K562 (cell line): ENCODE measurements around the gene PRF1. TPM values are rescaled to one million over a fixed set of nuclear protein-coding genes. Genes with fewer than 3 reads are reported as not detected.

Experiments used
- ATAC-seq: fragments of 200-7000 bp; cut with Tn5 transposase; 3 replicates; pipeline ENCODE4 v1.9.1; 2020; ENCODE audit warnings: moderate library complexity
- BruUV-seq: library from RNA; stranded (reverse); fragments of 400-500 nt; replicated peaks from 2 replicates; lab custom pipeline; 2021; lab: Mats Ljungman, UMichigan
- CTCF ChIA-PET: fragments of 300-600 bp; formaldehyde crosslinking; extraction: SDS; loops from one replicate; lab custom pipeline; 2021; ENCODE audit warnings: low intra/inter-chr PET ratio; lab: Yijun Ruan, JAX
- POLR2A ChIA-PET: fragments of 300-600, 350-650 bp; sonication (Branson Sonifier 250); formaldehyde crosslinking; extraction: SDS; loops from one replicate; lab custom pipeline; 2021; ENCODE audit warnings: antibody characterized with exemption, inconsistent platforms; lab: Yijun Ruan, JAX
- DNase-seq, 4 experiments: peaks; one replicate each; pipeline versions ENCODE4 v3.0.0 to v3.0.0-alpha.2; 2011 to 2018; ENCODE audit warnings: low spot score in 3 of 4, mixed read lengths in 3 of 4; ENCODE audit errors: extremely low read depth in 1 of 4
- FAIRE-seq: peaks from 2 replicates; lab custom pipeline; 2011; peaks lifted over from hg19 to GRCh38; lab: Jason Lieb, UNC
- H2AFZ ChIP-seq: 2 replicates; pipeline ENCODE4 v1.6.0; 2011; ENCODE audit warnings: low read depth, low read length, control low read depth, inconsistent platforms
- H3K27ac ChIP-seq: fragments of 200-600 bp; 3 replicates; pipeline ENCODE4 v1.8.0; 2011; ENCODE audit warnings: low read depth, mild to moderate bottlenecking, control low read depth, inconsistent platforms, low read length, moderate library complexity, mixed read lengths; ENCODE audit errors: extremely low read depth
- H3K27me3 ChIP-seq, 2 experiments: fragments of 300-600 bp in 1 of 2; 2 replicates in 1 of 2; 3 replicates in 1 of 2; pipeline versions ENCODE4 v1.6.0 to v1.8.0; 2011; ENCODE audit warnings: inconsistent platforms in 2 of 2, low read length in 2 of 2, mild to moderate bottlenecking in 1 of 2, mixed read lengths in 1 of 2, moderate library complexity in 1 of 2; ENCODE audit not compliant: control insufficient read depth in 2 of 2, insufficient read depth in 2 of 2
- H3K36me3 ChIP-seq: fragments of 300-600 bp; 3 replicates; pipeline ENCODE4 v1.8.0; 2011; ENCODE audit warnings: mild to moderate bottlenecking, low read length, inconsistent platforms; ENCODE audit not compliant: control insufficient read depth, insufficient read depth
- H3K4me1 ChIP-seq, 2 experiments: fragments of 200-600 bp in 1 of 2; replicated peaks in 1 of 2; 2 replicates in 1 of 2; 3 replicates in 1 of 2; pipeline versions ENCODE4 v1.5.1 to v1.8.0; 2011; ENCODE audit warnings: inconsistent platforms in 2 of 2, low read length in 2 of 2, mild to moderate bottlenecking in 1 of 2, mixed read lengths in 1 of 2, moderate library complexity in 1 of 2; ENCODE audit not compliant: control insufficient read depth in 2 of 2, insufficient read depth in 2 of 2
- H3K4me2 ChIP-seq: 2 replicates; pipeline ENCODE4 v1.6.1; 2011; ENCODE audit warnings: low read length, control low read depth, inconsistent platforms, mixed read lengths; ENCODE audit not compliant: insufficient read depth
- H3K4me3 ChIP-seq: fragments of 200-600 bp; sonication (generic), shearing (Covaris generic); 2 replicates; pipeline ENCODE4 v1.5.1; 2016; ENCODE audit warnings: control low read depth, inconsistent platforms
- H3K79me2 ChIP-seq: fragments of 200-600 bp; 3 replicates; pipeline ENCODE4 v1.8.0; 2011; ENCODE audit warnings: low read length, inconsistent platforms; ENCODE audit not compliant: control insufficient read depth, insufficient read depth
- H3K9ac ChIP-seq, 2 experiments: 2 replicates each; pipeline versions ENCODE4 v1.6.0 to v1.6.1; 2011; ENCODE audit warnings: low read depth in 2 of 2, low read length in 2 of 2, control low read depth in 1 of 2, inconsistent platforms in 1 of 2, mild to moderate bottlenecking in 1 of 2, mixed read lengths in 1 of 2; ENCODE audit not compliant: insufficient read depth in 1 of 2
- H3K9me1 ChIP-seq: one replicate; pipeline ENCODE4 v1.6.0; 2011; ENCODE audit warnings: inconsistent platforms, mild to moderate bottlenecking, low read length, moderate library complexity; ENCODE audit not compliant: control insufficient read depth, insufficient read depth
- H3K9me3 ChIP-seq: replicated peaks from 2 replicates; pipeline ENCODE4 v1.5.1; 2011; ENCODE audit warnings: low read depth, low read length, inconsistent platforms; ENCODE audit not compliant: control insufficient read depth, insufficient read depth
- H4K20me1 ChIP-seq: replicated peaks from 2 replicates; pipeline ENCODE4 v1.6.1; 2011; ENCODE audit warnings: low read length, inconsistent platforms, mixed read lengths; ENCODE audit not compliant: control insufficient read depth, insufficient read depth
- CBX3 ChIP-seq, 2 experiments: IDR thresholded peaks; 1 replicate in 1 of 2; 2 replicates in 1 of 2; pipeline ENCODE4 v1.6.1; 2012; ENCODE audit warnings: inconsistent platforms in 2 of 2, low read length in 2 of 2, borderline replicate concordance in 1 of 2, control low read depth in 1 of 2
- MBD2 ChIP-seq: sonication (generic); IDR thresholded peaks from 2 replicates; pipeline ENCODE4 v1.6.1; 2016; ENCODE audit warnings: low read depth, borderline replicate concordance
- MTA3 ChIP-seq: fragments of 450-650 bp; formaldehyde crosslinking; IDR thresholded peaks from 2 replicates; pipeline ENCODE4 v1.6.1; 2017; ENCODE audit warnings: mild to moderate bottlenecking, borderline replicate concordance
- MYBL2 ChIP-seq, 2 experiments: fragments of 450-650 bp in 1 of 2; sonication (generic) in 1 of 2; formaldehyde crosslinking in 1 of 2; IDR thresholded peaks; 2 replicates each; pipeline versions ENCODE4 v1.6.1 to v1.8.1; 2017 to 2022; ENCODE audit warnings: borderline replicate concordance in 1 of 2, inconsistent platforms in 1 of 2, low read depth in 1 of 2, mild to moderate bottlenecking in 1 of 2, missing genetic modification reagents in 1 of 2, moderate library complexity in 1 of 2
- NCOA1 ChIP-seq: fragments of 450-650 bp; IDR thresholded peaks from 2 replicates; pipeline ENCODE4 v1.6.1; 2016; ENCODE audit warnings: low read depth
- NFRKB ChIP-seq: fragments of 450-650 bp; IDR thresholded peaks from 2 replicates; pipeline ENCODE4 v1.6.1; 2016; ENCODE audit warnings: low read depth
- ZNF263 ChIP-seq: sonication (generic); formaldehyde crosslinking; IDR thresholded peaks from 2 replicates; pipeline ENCODE4 v1.8.0; 2022; ENCODE audit warnings: mild to moderate bottlenecking, missing genetic modification reagents, borderline replicate concordance
- ZNF316 ChIP-seq: fragments of 450-650 bp; IDR thresholded peaks from 2 replicates; pipeline ENCODE4 v1.6.1; 2016
- WGBS: fragments of 100-300 bp; shearing (Covaris generic); methylation state at CpG from one replicate; pipeline ENCODE4 v1.1.6; 2016; ENCODE audit warnings: low coverage, mixed read lengths; ENCODE audit not compliant: insufficient coverage; ENCODE audit errors: missing lambda C conversion rate; 5-methylcytosine and 5-hydroxymethylcytosine counted together
- in situ Hi-C: fragments of 300-500 bp; cut with MboI; formaldehyde crosslinking; loops from 4 replicates; pipeline ENCODE4 v1.15.0; 2018; ENCODE audit warnings: inconsistent platforms, mixed read lengths
- intact Hi-C: fragments of 100-400 bp; cut with micrococcal nuclease; formaldehyde crosslinking; loops from 2 replicates; pipeline ENCODE4 v1.14.2; 2022
- polyA plus RNA-seq, 8 experiments: library from polyadenylated mRNA; depleted of rRNA in 4 of 8; stranded (reverse) in 5 of 8; unstranded in 3 of 8; fragments of >200 nt; fragmentation: Nextera tagmentation in 2 of 8; fragmentation: Illumina TruSeq in 1 of 8; extraction: Ambion mirVana in 2 of 8; extraction: Trizol in 1 of 8; gene quantifications; 2 replicates each; pipeline versions ENCODE4 v1.2.1 to v1.2.3, GENCODE V29; 2011 to 2014; ENCODE audit warnings: inconsistent platforms in 1 of 8, missing spikeins in 1 of 8
- total RNA-seq, 7 experiments: library from RNA; depleted of rRNA in 6 of 7; stranded (reverse); fragments of >200 nt in 6 of 7; fragmentation: Illumina TruSeq in 2 of 7; extraction: Trizol in 2 of 7; gene quantifications; 2 replicates each; pipeline versions ENCODE4 v1.2.1 to v1.2.3, GENCODE V29; 2011 to 2021; ENCODE audit warnings: low replicate concordance in 1 of 7
- TF ChIP-seq, protein P1 (sequence below): fragments of 450-650 bp; formaldehyde crosslinking; IDR thresholded peaks from 2 replicates; pipeline ENCODE4 v1.4.0; 2020; ENCODE audit warnings: mild to moderate bottlenecking, moderate library complexity
- TF ChIP-seq, protein P2 (sequence below): fragments of 450-650 bp; formaldehyde crosslinking; IDR thresholded peaks from 2 replicates; pipeline ENCODE4 v1.4.0; 2022; ENCODE audit warnings: mild to moderate bottlenecking, moderate library complexity
- TF ChIP-seq, protein P3 (sequence below): fragments of 250-450 bp; sonication (Bioruptor Pico); IDR thresholded peaks from 2 replicates; pipeline ENCODE4 v1.8.0; 2022; ENCODE audit warnings: inconsistent platforms, mild to moderate bottlenecking, moderate library complexity, borderline replicate concordance

PRF1 gene
- total and polyA plus RNA-seq, 9 of the 15 experiments (the other 6 are each of a cell fraction or from before 2014, with no cell fraction given), result 3.8 to 8.6 (median 6.3) TPM

DNA sequence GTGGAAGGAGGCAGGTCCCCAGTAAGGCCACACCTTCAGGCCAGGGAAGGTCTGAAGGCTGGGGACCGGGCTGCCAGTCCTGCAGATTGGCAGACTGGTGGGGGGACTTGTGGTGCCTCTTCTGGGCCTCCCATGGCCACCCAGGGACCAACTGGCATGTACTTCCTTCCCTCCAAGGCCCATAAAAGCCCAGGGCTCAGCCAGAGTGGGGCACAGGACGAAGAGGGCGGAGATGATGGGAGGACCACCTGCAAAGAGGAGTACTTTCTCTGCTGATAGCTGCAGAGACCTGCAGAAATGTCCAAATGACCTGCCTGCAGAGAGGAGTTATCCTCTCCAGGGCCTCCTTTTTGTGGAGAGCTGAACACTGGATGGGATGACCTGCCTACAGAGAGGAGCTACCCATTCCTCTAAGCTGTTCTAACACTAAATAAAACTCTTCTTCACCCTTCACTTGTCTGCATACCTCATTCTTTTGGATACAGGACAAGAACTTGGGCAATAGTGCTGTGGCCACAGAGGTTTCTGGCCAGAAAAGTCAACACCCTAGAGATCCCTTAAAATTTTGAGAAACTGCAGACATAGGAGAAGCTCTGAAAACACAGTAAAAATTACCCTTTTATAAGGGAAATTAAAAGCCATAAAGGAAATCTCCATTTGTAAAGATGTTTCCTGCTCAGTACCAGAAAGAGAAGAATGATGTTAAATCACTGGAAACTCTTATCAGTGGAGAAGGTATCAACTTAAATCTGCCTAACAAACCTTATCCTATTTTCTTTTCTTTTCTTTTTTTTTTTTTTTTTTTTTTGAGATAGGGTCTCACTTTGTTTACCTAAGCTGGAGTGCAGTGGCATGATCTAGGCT is 20.7 kb upstream of the PRF1 start:
- in situ Hi-C loops, result loop anchor here (5.0 kb wide), 1 partner anchor 124 kb away; no protein-coding TSS in a partner anchor

DNA sequence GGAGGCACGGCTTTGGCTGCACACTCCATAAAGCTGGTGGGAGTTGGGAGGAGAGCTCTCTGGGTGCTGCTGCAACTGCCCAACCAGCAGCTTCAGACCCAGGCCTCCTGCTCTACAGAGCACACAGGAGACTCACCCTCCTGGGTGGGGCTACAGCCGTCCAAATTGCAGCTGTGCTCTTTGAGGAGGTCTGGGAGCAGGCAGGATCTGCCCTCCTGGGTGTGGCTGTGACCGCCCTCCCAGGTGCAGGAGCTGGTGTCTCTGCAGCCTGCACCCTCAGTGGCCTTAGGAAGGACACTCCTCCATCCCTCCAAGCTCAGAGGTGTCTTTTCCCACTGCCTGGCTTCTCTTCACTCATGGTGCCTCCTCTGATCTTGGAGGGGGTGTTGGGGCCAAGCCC is 20.0 kb upstream of the PRF1 start:
- Histone ChIP-seq H4K20me1 (no peaks in the 10 kb centered on the region), H3K27me3 (no peaks in the 10 kb centered on the region), H3K79me2 (no peaks in the 10 kb centered on the region), H3K9me1 (no peaks in the 10 kb centered on the region), H2AFZ (no peak overlapping the region), H3K9ac (peak overlapping the region in 1 of 2 experiments; percentile 46; a peak in 2 of 4 replicates), H3K4me2 (no peak overlapping the region), H3K4me3 (no peak overlapping the region), H3K4me1 (peaks cover 7 to 20% of the 10 kb centered on the region in 2 experiments), H3K27ac (no peak overlapping the region), H3K9me3 (peaks cover 12% of the 10 kb centered on the region), H3K36me3 (no peaks in the 10 kb centered on the region)
- FAIRE-seq (no peak), ATAC-seq (peak; percentile 24; the same call in 2 of the 3 replicates), DNase-seq (no peak)
- in situ Hi-C loops, result loop anchor here (5.0 kb wide), 1 partner anchor 125 kb away; no protein-coding TSS in a partner anchor
- CTCF ChIA-PET, result no interaction called here
- intact Hi-C loops, result no loop called here
- POLR2A ChIA-PET, result no interaction called here
- WGBS, result 63% methylated on average over 3 of the region's 3 CpGs
- BruUV-seq, result no TSS peak
- TF ChIP-seq, protein P1, sequence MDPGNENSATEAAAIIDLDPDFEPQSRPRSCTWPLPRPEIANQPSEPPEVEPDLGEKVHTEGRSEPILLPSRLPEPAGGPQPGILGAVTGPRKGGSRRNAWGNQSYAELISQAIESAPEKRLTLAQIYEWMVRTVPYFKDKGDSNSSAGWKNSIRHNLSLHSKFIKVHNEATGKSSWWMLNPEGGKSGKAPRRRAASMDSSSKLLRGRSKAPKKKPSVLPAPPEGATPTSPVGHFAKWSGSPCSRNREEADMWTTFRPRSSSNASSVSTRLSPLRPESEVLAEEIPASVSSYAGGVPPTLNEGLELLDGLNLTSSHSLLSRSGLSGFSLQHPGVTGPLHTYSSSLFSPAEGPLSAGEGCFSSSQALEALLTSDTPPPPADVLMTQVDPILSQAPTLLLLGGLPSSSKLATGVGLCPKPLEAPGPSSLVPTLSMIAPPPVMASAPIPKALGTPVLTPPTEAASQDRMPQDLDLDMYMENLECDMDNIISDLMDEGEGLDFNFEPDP (CRISPR knock-in tag), result no peak
- TF ChIP-seq ZNF316, result no peak
- no peak for TF ChIP-seq NCOA1
- no peak for TF ChIP-seq NFRKB
- no peak for TF ChIP-seq MBD2
- TF ChIP-seq, protein P2, sequence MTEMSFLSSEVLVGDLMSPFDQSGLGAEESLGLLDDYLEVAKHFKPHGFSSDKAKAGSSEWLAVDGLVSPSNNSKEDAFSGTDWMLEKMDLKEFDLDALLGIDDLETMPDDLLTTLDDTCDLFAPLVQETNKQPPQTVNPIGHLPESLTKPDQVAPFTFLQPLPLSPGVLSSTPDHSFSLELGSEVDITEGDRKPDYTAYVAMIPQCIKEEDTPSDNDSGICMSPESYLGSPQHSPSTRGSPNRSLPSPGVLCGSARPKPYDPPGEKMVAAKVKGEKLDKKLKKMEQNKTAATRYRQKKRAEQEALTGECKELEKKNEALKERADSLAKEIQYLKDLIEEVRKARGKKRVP, result no peak
- TF ChIP-seq, protein P3, sequence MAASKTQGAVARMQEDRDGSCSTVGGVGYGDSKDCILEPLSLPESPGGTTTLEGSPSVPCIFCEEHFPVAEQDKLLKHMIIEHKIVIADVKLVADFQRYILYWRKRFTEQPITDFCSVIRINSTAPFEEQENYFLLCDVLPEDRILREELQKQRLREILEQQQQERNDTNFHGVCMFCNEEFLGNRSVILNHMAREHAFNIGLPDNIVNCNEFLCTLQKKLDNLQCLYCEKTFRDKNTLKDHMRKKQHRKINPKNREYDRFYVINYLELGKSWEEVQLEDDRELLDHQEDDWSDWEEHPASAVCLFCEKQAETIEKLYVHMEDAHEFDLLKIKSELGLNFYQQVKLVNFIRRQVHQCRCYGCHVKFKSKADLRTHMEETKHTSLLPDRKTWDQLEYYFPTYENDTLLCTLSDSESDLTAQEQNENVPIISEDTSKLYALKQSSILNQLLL (CRISPR knock-in tag), result no peak
- TF ChIP-seq MTA3, result no peak

More for the DNA sequence above, 20.7 kb upstream of the PRF1 start:
- H3K9me3 ChIP-seq, result peaks cover 12% of the 10 kb centered on the region
- H3K27ac ChIP-seq, result no peak overlapping the region
- H3K4me1 ChIP-seq, result peaks cover 7 to 13% of the 10 kb centered on the region in 2 experiments; a peak in 4 of 5 replicates
- intact Hi-C loops, result no loop called here
- CTCF ChIA-PET, result no interaction called here
- no peak for FAIRE-seq
- H3K4me2 ChIP-seq, result no peak overlapping the region
- H3K27me3 ChIP-seq, result no peaks in the 10 kb centered on the region
- no peaks in the 10 kb centered on the region for H4K20me1 ChIP-seq
- BruUV-seq, result no TSS peak
- POLR2A ChIA-PET, result interaction anchor here (0.5 to 0.6 kb wide), 3 partner anchors 22 to 652 kb away, joined by 3 read pairs; no protein-coding TSS in a partner anchor
- ATAC-seq, result no peak
- H2AFZ ChIP-seq, result no peak overlapping the region
- 79% methylated on average over 3 of the region's 3 CpGs for WGBS
- H3K79me2 ChIP-seq, result no peaks in the 10 kb centered on the region
- no peaks in the 10 kb centered on the region for H3K9me1 ChIP-seq
- no peaks in the 10 kb centered on the region for H3K36me3 ChIP-seq
- no peak for DNase-seq
- TF ChIP-seq MYBL2 (IDR thresholded peaks at IDR 0.05; ENCODE audit: low read depth) (no peak), MYBL2 (CRISPR knock-in tag; IDR thresholded peaks at IDR 0.05; ENCODE audit: borderline replicate concordance) (no peak), ZNF263 (CRISPR knock-in tag) (peak; percentile 54; the same call in 1 of the 2 replicates), CBX3 (IDR thresholded peaks at IDR 0.05; ENCODE audit: borderline replicate concordance in 1 of 2, low read length in 2 of 2) (0 out of 3 replicates have a peak, but pooled peaks of 1 of the 2 experiments have one; percentile 34)
- peak overlapping the region in 1 of 2 experiments; percentile 46; a peak in 1 of 4 replicates for H3K9ac ChIP-seq
- H3K4me3 ChIP-seq, result no peak overlapping the region
